ENCODE results near the gene BEND7. TPM values are rescaled to one million over a fixed set of nuclear protein-coding genes. Genes with fewer than 3 reads are reported as not detected.
"Not testable (repeated sequence)": the region's sequence is repeated elsewhere in the genome, so short reads cannot be mapped to it uniquely, and the experiment has no call there.

The BEND7 gene
- total RNA-seq, 3 donors from 2014 or later: 0.03 TPM; not detected in 2

- ATAC-seq (peak; percentile 87 to 95), DNase-seq (peak; percentile 57)
- Mint-ChIP-seq H3K9me3 (no peaks in the 10 kb centered on the region), H3K4me1 (ENCODE audit: low read depth) (peaks cover 13% of the 10 kb centered on the region), H3K4me3 (peak overlapping the region; percentile 54), H3K36me3 (ENCODE audit: insufficient read depth) (no peaks in the 10 kb centered on the region), H3K27me3 (ENCODE audit: low read depth) (peaks cover 53% of the 10 kb centered on the region)
Observed at GRCh38 chr10:13440185-13441061, 88.4 kb downstream of the BEND7 start.

GRCh38 chr10:13439313-13440184 is 89.3 kb downstream of the BEND7 start:
- H3K4me3 Mint-ChIP-seq: peak overlapping the region; percentile 54
- no peak for DNase-seq
- no peaks in the 10 kb centered on the region for H3K9me3 Mint-ChIP-seq
- H3K36me3 Mint-ChIP-seq (ENCODE audit: insufficient read depth): no peaks in the 10 kb centered on the region
- peak; percentile 33 to 36 for ATAC-seq
- peaks cover 13% of the 10 kb centered on the region for H3K4me1 Mint-ChIP-seq (ENCODE audit: low read depth)
- peaks cover 49% of the 10 kb centered on the region for H3K27me3 Mint-ChIP-seq (ENCODE audit: low read depth)

- peaks cover 13% of the 10 kb centered on the region for H3K4me1 Mint-ChIP-seq (ENCODE audit: low read depth)
Observed at GRCh38 chr10:13437026-13437555, 91.7 kb downstream of the BEND7 start.

GRCh38 chr10:13427943-13428342 is 100.9 kb downstream of the BEND7 start:
- not testable (repeated sequence) for H3K9me3 Mint-ChIP-seq; H3K4me3 Mint-ChIP-seq; H3K36me3 Mint-ChIP-seq (ENCODE audit: insufficient read depth); ATAC-seq; DNase-seq; H3K4me1 Mint-ChIP-seq (ENCODE audit: low read depth)
- H3K27me3 Mint-ChIP-seq (ENCODE audit: low read depth): peaks cover 17% of the 10 kb centered on the region

More at GRCh38 chr10:13437026-13437555, 91.7 kb downstream of the BEND7 start:
- DNase-seq (no peak), ATAC-seq (no peak)
- Mint-ChIP-seq H3K4me3 (no peak overlapping the region), H3K9me3 (no peaks in the 10 kb centered on the region), H3K36me3 (ENCODE audit: insufficient read depth) (no peaks in the 10 kb centered on the region), H3K27me3 (ENCODE audit: low read depth) (peaks cover 42% of the 10 kb centered on the region)

- Mint-ChIP-seq H3K36me3 (ENCODE audit: insufficient read depth) (no peaks in the 10 kb centered on the region), H3K4me3 (no peak overlapping the region), H3K4me1 (ENCODE audit: low read depth) (no peaks in the 10 kb centered on the region), H3K9me3 (no peaks in the 10 kb centered on the region), H3K27me3 (ENCODE audit: low read depth) (peaks cover 21% of the 10 kb centered on the region)
- no peak for DNase-seq
- no peak for ATAC-seq
Observed at GRCh38 chr10:13425397-13425796, 103.4 kb downstream of the BEND7 start.

GRCh38 chr10:13422800-13423199 is 106.0 kb downstream of the BEND7 start:
- DNase-seq: no peak
- no peaks in the 10 kb centered on the region for H3K36me3 Mint-ChIP-seq (ENCODE audit: insufficient read depth)
- H3K27me3 Mint-ChIP-seq (ENCODE audit: low read depth): peaks cover 16% of the 10 kb centered on the region
- H3K4me3 Mint-ChIP-seq: no peak overlapping the region
- H3K9me3 Mint-ChIP-seq: no peaks in the 10 kb centered on the region
- no peaks in the 10 kb centered on the region for H3K4me1 Mint-ChIP-seq (ENCODE audit: low read depth)
- no peak for ATAC-seq

GRCh38 chr10:13421382-13421917 is 107.4 kb downstream of the BEND7 start:
- Mint-ChIP-seq H3K27me3 (ENCODE audit: low read depth) (peaks cover 11% of the 10 kb centered on the region), H3K4me1 (ENCODE audit: low read depth) (no peaks in the 10 kb centered on the region), H3K9me3 (no peaks in the 10 kb centered on the region), H3K4me3 (no peak overlapping the region), H3K36me3 (ENCODE audit: insufficient read depth) (no peaks in the 10 kb centered on the region)
- no peak for ATAC-seq
- no peak for DNase-seq

GRCh38 chr10:13420532-13421307 is 108.1 kb downstream of the BEND7 start:
- Mint-ChIP-seq H3K4me1 (ENCODE audit: low read depth) (no peaks in the 10 kb centered on the region), H3K9me3 (no peaks in the 10 kb centered on the region), H3K27me3 (ENCODE audit: low read depth) (peaks cover 12% of the 10 kb centered on the region), H3K36me3 (ENCODE audit: insufficient read depth) (no peaks in the 10 kb centered on the region), H3K4me3 (no peak overlapping the region)
- no peak for DNase-seq
- no peak for ATAC-seq

GRCh38 chr10:13417459-13418126 is 111.2 kb downstream of the BEND7 start:
- Mint-ChIP-seq H3K36me3 (ENCODE audit: insufficient read depth) (no peaks in the 10 kb centered on the region), H3K27me3 (ENCODE audit: low read depth) (peaks cover 6% of the 10 kb centered on the region), H3K4me3 (no peak overlapping the region), H3K4me1 (ENCODE audit: low read depth) (no peaks in the 10 kb centered on the region), H3K9me3 (peaks cover 10% of the 10 kb centered on the region)
- DNase-seq (no peak), ATAC-seq (no peak)

- H3K4me3 Mint-ChIP-seq: no peak overlapping the region
- ATAC-seq: no peak
Observed at GRCh38 chr10:13416760-13417159, 112.1 kb downstream of the BEND7 start.

GRCh38 chr10:13414855-13415254 is 114.0 kb downstream of the BEND7 start:
- no peak for ATAC-seq
- peaks cover 10% of the 10 kb centered on the region for H3K9me3 Mint-ChIP-seq

More at GRCh38 chr10:13416760-13417159, 112.1 kb downstream of the BEND7 start:
- Mint-ChIP-seq H3K36me3 (ENCODE audit: insufficient read depth) (no peaks in the 10 kb centered on the region), H3K27me3 (ENCODE audit: low read depth) (peaks cover 6% of the 10 kb centered on the region), H3K9me3 (peaks cover 10% of the 10 kb centered on the region), H3K4me1 (ENCODE audit: low read depth) (no peaks in the 10 kb centered on the region)
- DNase-seq: no peak

GRCh38 chr10:13414137-13414536 is 114.7 kb downstream of the BEND7 start:
- ATAC-seq (no peak), DNase-seq (no peak)
- no peaks in the 10 kb centered on the region for H3K4me1 Mint-ChIP-seq (ENCODE audit: low read depth)

More at GRCh38 chr10:13414855-13415254, 114.0 kb downstream of the BEND7 start:
- no peaks in the 10 kb centered on the region for H3K36me3 Mint-ChIP-seq (ENCODE audit: insufficient read depth)
- H3K4me1 Mint-ChIP-seq (ENCODE audit: low read depth): no peaks in the 10 kb centered on the region
- DNase-seq: no peak
- peaks cover 8% of the 10 kb centered on the region for H3K27me3 Mint-ChIP-seq (ENCODE audit: low read depth)
- H3K4me3 Mint-ChIP-seq: no peak overlapping the region

GRCh38 chr10:13412894-13413293 is 115.9 kb downstream of the BEND7 start:
- peaks cover 8% of the 10 kb centered on the region for H3K27me3 Mint-ChIP-seq (ENCODE audit: low read depth)
- no peak overlapping the region for H3K4me3 Mint-ChIP-seq
- peaks cover 10% of the 10 kb centered on the region for H3K9me3 Mint-ChIP-seq
- no peak for ATAC-seq
- H3K4me1 Mint-ChIP-seq (ENCODE audit: low read depth): no peaks in the 10 kb centered on the region
- no peaks in the 10 kb centered on the region for H3K36me3 Mint-ChIP-seq (ENCODE audit: insufficient read depth)
- no peak for DNase-seq

More at GRCh38 chr10:13414137-13414536, 114.7 kb downstream of the BEND7 start:
- H3K27me3 Mint-ChIP-seq (ENCODE audit: low read depth): peaks cover 8% of the 10 kb centered on the region
- H3K4me3 Mint-ChIP-seq: no peak overlapping the region
- H3K36me3 Mint-ChIP-seq (ENCODE audit: insufficient read depth): no peaks in the 10 kb centered on the region
- H3K9me3 Mint-ChIP-seq: peaks cover 10% of the 10 kb centered on the region

Data from activated T-cell treated with anti-CD3 and anti-CD28 coated beads, Interleukin-2, amount 50 U/mL, for 4 hours (primary cell).